NCI-H526 (cell line): ENCODE measurements around the gene KRTAP4-7.
A peak's percentile ranks its signal among the peaks of the same experiment; 100 is the strongest.
"Not testable (repeated sequence)": the region's sequence is repeated elsewhere in the genome, so short reads cannot be mapped to it uniquely, and the experiment has no call there.

ENCODE experiments used
- DNase-seq, 2 experiments: peaks; one replicate each; lab custom pipeline; 2025; lab: John Stamatoyannopoulos, UW

The KRTAP4-7 gene

DNA sequence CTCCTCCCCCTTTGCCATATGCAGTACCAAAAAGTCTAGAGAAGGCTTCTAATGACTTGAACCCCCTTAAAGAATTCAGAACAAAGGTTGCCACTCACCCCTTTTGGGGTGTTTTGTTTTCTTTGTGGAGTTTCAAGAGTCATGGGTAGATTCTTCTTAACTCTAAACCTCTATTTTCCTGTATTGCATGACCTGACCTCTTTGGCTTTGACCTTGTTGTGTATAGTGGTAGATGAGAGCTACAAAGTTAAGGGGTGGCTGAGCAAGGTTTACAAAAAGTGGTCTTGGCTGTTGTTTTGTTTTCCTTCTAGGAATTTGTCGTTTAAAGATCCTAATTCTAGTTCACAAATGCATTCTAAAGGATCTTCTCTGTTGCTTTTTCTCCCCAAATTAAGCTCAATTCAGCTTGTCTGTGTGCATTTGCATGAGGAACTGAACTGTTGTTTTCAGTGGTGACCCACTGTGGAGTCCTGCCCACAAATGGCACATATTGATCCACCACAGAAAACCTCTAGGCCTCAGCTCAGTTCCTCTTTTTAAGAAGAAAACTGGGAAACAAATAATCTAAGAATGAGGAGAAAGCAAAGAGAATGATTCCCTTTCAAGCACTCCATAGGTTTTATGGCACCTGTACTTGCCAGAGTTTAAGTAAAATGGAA is 24.9 kb downstream of the KRTAP4-7 start:
- not testable (repeated sequence) for DNase-seq

DNA sequence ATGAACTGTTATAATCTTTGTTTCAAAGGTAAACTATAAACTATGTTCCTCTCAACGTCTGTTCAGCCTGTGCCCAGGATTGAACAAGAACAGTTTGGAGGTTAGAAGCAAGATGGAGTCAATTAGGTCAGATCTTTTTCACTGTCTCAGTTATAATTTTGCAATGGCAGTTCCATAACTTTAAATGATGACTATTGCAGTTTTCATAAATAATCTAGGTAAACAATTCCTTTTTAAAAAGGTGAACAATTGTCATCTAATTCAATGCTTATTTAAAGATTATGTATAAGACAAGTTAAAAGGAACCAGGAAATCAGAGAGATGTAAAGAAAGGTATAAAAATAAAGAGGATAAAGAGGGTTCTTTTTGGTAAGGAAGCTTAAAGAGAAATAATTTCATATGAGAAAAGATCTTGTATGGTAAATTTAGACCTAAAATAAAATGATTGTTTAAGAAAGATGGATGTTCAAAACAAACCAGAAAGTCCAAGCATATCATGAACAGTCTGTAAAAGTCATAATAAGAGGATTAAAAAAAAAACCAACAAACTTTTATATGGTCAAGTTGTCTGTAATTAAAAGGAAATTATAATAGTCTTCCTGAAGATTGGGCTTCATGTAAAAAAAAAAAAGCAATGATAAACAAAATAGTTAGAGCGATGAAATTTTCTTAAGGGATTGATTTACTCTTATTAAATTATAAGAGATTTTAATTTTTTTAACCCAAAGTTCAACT is 27.4 kb downstream of the KRTAP4-7 start:
- DNase-seq, result no peak

DNA sequence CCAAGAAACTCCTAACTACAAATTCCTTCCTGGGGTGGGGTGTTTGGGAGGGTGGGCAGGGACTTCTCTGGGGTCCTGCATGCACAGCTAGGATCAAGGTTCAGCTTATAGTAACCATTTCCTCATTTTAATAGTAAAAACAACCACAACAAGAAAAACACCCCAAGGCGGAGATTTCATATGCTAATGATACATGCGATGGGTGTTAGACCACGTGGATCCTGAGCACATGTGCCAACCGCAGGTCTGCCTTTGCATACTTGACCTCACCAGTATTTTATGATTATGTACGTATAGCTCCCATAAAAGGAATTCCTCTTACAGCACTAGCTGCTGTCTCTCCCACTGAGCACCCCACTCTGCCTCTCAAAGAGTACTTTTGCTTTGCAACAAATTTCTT is 32.3 kb downstream of the KRTAP4-7 start:
- DNase-seq, result peak; percentile 10 to 23

DNA sequence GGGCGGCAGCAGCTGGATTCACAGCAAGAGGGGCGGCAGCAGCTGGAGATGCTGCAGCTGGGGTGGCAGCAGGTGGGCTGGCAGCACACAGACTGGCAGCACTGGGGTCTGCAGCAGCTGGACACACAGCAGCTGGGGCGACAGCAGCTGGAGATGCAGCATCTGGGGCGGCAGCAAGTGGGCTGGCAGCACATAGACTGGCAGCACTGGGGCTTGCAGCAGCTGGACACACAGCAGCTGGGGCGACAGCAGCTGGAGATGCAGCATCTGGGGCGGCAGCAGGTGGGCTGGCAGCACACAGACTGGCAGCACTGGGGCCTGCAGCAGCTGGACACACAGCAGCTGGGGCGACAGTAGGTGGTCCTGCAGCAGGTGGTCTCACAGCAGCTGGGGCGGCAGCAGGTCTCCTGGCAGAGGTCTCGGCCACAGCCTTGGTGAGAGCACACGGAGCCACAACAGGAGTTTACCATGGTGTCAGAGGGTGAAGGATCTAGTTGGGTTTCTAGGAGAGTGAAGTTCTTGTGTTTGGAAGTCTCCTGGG is 34.0 kb downstream of the KRTAP4-7 start, which contains the start of gene KRTAP4-11:
Gene KRTAP4-11 (minus strand): TSS at position 528 of the 541 bp plus-strand sequence. CDS start 58 bp downstream, at position 470.
- DNase-seq, result not testable (repeated sequence)

DNA sequence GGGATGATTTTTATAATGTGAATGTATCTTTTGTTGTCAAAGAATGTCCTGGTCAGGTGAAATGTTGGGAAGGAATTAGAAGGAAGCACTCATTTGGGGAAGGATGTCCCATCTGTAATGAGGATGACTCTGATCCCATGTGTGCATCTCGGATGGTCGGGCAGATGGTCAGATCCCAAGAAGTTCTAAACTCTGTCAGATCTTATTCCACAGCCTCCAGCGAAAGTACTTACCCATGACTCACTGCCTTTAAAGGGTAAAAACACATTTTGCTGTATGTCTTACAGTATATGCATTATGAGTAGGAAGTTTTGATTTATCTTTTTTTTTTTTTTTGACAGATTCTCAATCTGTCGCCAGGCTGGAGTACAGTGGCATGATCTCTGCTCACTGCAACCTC is 34.8 kb downstream of the KRTAP4-7 start:
- no peak for DNase-seq

DNA sequence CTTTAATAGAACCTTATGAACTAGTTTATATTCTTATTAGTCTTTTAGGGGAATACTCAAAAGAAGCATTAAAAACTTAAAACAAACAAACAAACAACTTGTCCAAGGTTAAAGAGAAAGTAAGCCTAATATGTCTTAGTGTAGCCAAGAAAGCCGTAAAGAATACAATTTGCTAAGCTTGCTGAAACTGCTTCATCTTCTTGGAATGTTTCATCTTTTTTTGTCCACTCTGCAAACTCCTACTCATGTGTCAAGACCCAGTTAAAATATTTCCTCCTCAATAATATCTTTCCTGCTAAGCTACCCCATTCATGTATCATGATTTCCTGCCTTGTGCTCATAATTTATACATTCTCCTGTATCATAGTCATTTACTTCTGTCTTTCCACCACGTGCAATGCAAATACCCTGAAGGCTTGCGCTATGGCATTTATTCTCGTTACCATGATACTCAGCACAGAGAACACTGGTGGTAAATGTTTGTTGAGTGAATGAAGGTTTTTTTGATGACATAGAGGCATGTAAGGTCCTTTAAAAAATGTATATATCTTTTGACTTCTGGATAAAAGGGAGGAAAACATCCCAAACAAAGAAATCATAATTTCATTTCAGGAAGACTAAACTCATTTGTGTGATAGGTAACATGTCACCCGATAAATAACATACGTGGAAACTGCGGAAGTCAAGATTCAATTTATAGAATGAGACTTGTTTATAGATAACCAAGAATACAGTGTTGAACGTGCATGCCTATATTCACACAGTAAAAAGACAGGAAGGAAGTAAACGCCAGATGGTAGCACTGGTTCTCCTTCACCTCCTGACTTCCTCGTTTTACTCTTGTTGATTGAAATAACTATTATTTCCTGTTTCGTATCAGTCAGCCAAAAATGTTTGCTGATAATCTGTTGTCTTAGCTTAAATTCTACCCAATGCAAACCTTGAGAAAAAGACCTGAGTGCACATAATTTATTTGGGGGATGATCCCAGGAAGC is 36.0 kb downstream of the KRTAP4-7 start:
- DNase-seq, result not testable (repeated sequence)

DNA sequence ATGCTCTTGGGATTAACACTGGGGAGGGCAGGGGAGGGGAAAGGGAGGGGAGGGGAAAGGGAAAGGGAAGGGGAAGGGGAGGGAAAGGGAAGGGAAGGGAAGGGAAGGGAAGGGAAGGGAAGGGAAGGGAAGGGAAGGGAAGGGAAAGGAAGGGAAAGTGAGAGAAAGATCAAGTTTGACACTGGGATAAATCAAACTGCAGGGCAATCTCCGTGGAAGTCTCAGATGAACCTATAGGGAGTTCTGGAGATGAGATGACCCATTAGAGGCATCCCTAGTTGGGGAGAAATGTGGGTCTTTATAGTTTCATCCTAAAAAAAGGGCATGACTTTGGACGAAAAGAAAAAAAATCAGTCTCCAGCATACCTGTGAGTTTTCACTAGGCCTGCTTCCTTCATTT is 37.8 kb downstream of the KRTAP4-7 start:
- DNase-seq, result no peak

DNA sequence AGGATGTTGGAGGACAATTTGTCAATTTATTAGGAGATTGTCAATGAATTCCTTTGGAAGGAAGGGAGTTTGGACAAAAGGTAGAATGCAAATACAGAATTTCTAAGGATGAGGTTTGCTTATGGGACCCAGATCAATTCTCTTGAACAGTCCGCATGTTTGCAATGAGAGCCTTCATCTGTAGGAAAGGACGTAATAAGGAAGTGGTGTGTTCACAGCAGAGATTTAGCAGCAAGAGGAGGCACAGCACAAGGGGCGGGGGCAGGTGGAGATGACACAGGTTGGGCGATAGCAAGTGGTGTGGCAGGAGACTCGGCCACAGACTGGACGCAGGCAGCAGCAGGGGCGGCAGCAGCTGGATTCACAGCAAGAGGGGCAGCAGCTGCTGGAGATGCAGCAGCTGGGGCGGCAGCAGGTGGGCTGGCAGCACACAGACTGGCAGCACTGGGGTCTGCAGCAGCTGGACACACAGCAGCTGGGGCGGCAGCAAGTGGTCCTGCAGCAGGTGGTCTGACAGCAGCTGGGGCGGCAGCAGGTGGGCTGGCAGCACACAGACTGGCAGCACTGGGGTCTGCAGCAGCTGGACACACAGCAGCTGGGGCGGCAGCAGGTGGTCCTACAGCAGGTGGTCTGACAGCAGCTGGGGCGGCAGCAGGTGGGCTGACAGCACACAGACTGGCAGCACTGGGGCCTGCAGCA is 39.5 kb downstream of the KRTAP4-7 start:
- DNase-seq, result not testable (repeated sequence)

DNA sequence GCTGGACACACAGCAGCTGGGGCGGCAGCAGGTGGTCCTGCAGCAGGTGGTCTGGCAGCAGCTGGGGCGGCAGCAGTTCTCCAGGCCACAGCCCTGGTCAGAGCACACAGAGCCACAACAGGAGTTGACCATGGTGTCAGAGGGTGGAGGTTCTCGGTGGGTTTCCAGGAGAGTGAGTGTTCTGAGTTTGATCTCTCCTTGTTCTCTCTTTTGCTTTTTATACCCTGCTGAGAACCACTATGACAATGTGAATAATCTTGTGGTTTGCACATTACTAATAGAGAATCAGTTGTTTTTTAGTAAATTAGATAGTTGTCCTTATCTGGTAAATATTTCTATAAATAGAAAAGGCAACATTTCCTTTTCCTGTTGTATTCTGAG is 40.0 kb downstream of the KRTAP4-7 start, which contains the start of gene KRTAP4-12:
Gene KRTAP4-12 (minus strand): TSS at position 192 of the 381 bp plus-strand sequence. CDS start 60 bp downstream, at position 132.
- DNase-seq, result not testable (repeated sequence)

DNA sequence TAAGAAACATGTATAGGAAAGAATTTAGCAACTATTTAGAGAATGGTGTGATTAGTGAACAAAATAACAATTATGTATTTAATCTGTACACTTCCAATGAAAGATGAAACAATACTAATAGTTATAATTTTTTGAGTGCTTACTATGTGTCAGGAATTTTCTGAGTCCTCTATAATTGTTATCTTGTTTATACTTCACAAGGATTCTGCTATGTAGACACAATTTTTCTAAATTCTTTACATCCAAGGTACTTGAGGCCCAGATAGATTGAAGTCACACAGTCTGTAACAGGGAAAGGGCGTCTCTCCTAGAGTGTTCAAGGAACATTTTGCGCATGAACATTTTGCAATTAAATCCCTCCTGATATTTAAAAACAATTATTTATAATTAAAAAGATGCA is 41.1 kb downstream of the KRTAP4-7 start:
- no peak for DNase-seq

DNA sequence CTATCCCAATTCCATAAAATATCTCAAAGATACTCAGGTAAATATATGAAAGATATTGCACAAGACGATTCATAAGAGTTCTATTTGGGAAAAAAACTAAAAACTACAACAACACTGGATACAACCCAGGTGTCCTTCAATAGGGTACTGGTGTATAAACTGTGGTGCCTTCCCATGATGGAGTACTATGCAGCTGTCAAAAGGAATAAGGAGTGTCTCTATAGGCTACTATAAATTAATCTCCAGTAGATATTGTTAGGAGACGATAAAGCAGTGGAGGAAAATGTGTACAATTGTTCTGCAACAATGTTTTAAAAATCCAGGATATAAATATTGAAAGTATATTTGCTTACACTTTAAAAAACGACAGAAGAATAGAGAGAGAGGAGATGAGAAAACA is 42.5 kb downstream of the KRTAP4-7 start:
- no peak for DNase-seq

DNA sequence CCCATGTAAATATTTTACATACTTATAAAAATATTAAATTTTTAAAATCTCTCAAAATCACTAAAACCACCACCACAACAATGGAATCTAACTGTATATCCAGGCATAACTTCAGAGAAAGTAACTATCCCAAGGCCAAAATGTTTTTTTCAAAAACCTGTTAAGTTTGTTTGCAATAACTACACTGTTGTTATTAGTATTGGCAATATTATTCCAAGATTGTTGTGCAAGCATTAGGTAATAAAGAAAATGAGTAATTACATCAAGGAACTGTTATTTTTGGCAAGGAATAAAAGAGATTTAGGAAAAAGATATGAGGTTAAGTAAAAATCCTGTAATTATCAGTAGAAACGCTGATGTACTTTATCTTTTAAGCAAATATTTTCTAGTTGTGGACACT is 43.4 kb downstream of the KRTAP4-7 start:
- DNase-seq, result no peak

DNA sequence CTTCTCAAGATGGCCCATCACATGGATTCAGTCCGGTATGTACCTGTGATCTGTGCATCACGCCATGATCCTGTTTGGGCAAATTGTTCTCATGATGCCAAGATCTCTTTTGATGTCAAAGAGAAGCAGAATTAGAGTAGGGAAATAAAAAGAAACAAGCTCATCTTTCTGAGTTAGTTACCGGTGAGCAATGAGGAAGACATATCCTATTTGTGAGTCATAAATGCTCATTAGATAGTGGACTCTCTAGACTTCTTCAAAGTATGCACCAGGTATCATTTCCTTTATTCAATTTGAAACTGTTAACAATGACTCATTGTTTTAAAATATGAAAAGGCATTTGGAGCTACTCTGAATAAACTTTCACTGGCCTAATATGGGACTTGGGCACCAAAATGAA is 48.0 kb downstream of the KRTAP4-7 start:
- no peak for DNase-seq

DNA sequence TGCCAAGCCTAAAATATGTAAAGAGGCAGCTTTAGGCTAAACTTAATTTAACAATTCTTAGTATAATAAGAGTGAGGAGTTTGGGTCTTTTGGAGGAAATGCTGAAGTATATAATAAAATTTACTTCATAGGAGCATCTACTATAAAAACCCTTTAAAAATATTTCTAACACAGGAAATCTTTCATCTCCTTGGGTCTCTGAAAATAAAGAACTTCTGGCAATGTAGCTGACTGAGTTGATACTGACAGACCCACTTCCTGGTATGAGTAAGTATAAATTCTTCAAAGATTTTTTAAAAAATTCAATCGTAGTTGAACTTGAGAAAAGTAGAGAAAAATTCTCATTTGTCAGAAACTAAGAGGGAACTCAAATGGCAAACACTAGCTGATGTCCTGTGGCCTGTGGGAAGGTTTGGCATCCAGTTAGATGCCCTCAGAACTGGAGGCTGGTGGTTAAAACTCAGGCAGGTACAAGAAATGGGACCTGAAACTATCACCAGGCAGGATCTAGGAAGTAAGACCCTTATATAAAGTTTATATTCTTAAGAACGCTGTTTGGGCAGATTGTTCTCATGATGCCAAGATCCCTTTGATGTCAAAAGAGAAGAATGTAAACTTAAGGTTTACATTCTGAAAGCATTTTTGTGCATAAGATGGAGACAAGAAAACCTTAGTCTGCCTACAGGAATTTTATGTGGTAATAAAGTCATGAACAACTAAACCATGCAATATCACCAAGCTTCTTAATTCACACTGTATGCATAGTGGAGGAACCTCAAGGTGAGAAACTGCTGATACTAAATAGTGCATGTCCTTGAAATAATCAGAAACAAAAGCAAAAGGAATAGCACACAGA is 50.2 kb downstream of the KRTAP4-7 start:
- no peak for DNase-seq
